ENCODE results near the gene LRCH2.
"Not testable (repeated sequence)": the region's sequence is repeated elsewhere in the genome, so short reads cannot be mapped to it uniquely, and the experiment has no call there.

LRCH2 gene

GRCh38 chrX:115209547-115209946 is 24.3 kb downstream of the LRCH2 start:
- DNase-seq: not testable (repeated sequence)

GRCh38 chrX:115204040-115204439 is 29.9 kb downstream of the LRCH2 start:
- no peak for DNase-seq

GRCh38 chrX:115192244-115192700 is 41.6 kb downstream of the LRCH2 start:
- no peak for DNase-seq

GRCh38 chrX:115191490-115192243 is 42.2 kb downstream of the LRCH2 start:
- no peak for DNase-seq

GRCh38 chrX:115190636-115191489 is 43.0 kb downstream of the LRCH2 start:
- no peak for DNase-seq

- DNase-seq: no peak
These were observed 44.0 kb downstream of the LRCH2 start for GRCh38 chrX:115189646-115190635.

- DNase-seq: no peak
These were observed 44.8 kb downstream of the LRCH2 start, which contains the start of gene RBMXL3 for GRCh38 chrX:115189110-115189509. Gene RBMXL3, plus strand, starts transcription at chrX:115189410. Its CDS starts 32 bp downstream, at chrX:115189442.

GRCh38 chrX:115183980-115184379 is 49.9 kb downstream of the LRCH2 start:
- no peak for DNase-seq

GRCh38 chrX:115178473-115178872 is 55.4 kb downstream of the LRCH2 start:
- DNase-seq: no peak

- DNase-seq: no peak
These were observed 56.0 kb downstream of the LRCH2 start for GRCh38 chrX:115177932-115178331.

- no peak for DNase-seq
These were observed 59.3 kb downstream of the LRCH2 start for GRCh38 chrX:115174548-115174947.

GRCh38 chrX:115173181-115173580 is 60.7 kb downstream of the LRCH2 start:
- DNase-seq: no peak

- DNase-seq: no peak
These were observed 86.7 kb downstream of the LRCH2 start for GRCh38 chrX:115147220-115147619.

- no peak for DNase-seq
These were observed 91.8 kb downstream of the LRCH2 start for GRCh38 chrX:115142057-115142456.

GRCh38 chrX:115138040-115138439 is 95.9 kb downstream of the LRCH2 start:
- DNase-seq: no peak

GRCh38 chrX:115134382-115134781 is 99.5 kb downstream of the LRCH2 start:
- no peak for DNase-seq

GRCh38 chrX:115112411-115112810 is 121.5 kb downstream of the LRCH2 start:
- DNase-seq: no peak

- DNase-seq: no peak
These were observed 135.0 kb downstream of the LRCH2 start for GRCh38 chrX:115098897-115099296.

GRCh38 chrX:115093191-115093590 is 140.7 kb downstream of the LRCH2 start:
- DNase-seq: no peak

GRCh38 chrX:115089419-115089818 is 144.5 kb downstream of the LRCH2 start:
- DNase-seq: no peak

GRCh38 chrX:115068896-115069295 is 165.0 kb downstream of the LRCH2 start:
- DNase-seq: no peak

GRCh38 chrX:115067812-115068211 is 166.1 kb downstream of the LRCH2 start:
- no peak for DNase-seq

- no peak for DNase-seq
These were observed 168.6 kb downstream of the LRCH2 start for GRCh38 chrX:115065304-115065703.

Measured in suppressor macrophage treated with lipopolysaccharide for 4 hours (primary cell).